ENCODE measurements around the gene TERT. TPM values are rescaled to one million over a fixed set of nuclear protein-coding genes. Genes with fewer than 3 reads are reported as not detected.
"Not testable (repeated sequence)": the region's sequence is repeated elsewhere in the genome, so short reads cannot be mapped to it uniquely, and the experiment has no call there.

TERT gene
- total RNA-seq, 2 experiments from 2014 or later: 0.55 to 0.84 TPM

DNA sequence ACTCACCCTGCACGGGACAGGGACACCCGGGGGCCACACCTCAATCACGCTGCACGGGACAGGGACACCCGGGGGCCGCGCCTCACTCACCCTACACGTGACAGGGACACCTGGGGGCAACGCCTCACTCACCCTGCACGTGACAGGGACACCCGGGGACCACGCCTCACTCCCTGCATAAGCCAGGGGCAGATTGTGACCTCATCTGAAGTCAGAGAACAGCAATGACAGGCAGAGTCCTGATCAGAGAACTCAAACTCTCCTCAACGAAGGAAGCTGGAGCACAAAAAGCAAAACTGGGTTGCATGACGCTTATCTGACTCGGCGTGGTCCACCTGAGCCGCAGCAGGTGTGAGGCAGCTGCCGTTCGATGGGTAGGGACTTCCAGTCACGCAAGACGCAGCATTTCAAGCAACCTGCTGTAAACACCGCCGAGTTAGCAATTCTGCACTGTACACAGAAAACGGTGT is 3.2 kb downstream of the TERT start:
- Histone ChIP-seq H3K27ac (ENCODE audit: low read depth in 1 of 2, low read length in 2 of 2) (no peak overlapping the region), H3K9me3 (ENCODE audit: control insufficient read depth in 1 of 2, insufficient read depth in 1 of 2, low read length in 2 of 2) (peaks cover 0 to 11% of the 10 kb centered on the region in 2 experiments), H3K4me1 (ENCODE audit: insufficient read depth, low read length) (peaks cover 22% of the 10 kb centered on the region), H3K27me3 (ENCODE audit: control insufficient read depth in 1 of 2, insufficient read depth in 2 of 2, low read length in 2 of 2) (no peaks in the 10 kb centered on the region), H3K36me3 (ENCODE audit: insufficient read depth, low read length) (no peaks in the 10 kb centered on the region), H3K4me3 (ENCODE audit: low read length) (no peak overlapping the region)
- H3K27ac Mint-ChIP-seq: no peak overlapping the region
- ATAC-seq (ENCODE audit: poor library complexity): no peak
- TF ChIP-seq, protein P1, sequence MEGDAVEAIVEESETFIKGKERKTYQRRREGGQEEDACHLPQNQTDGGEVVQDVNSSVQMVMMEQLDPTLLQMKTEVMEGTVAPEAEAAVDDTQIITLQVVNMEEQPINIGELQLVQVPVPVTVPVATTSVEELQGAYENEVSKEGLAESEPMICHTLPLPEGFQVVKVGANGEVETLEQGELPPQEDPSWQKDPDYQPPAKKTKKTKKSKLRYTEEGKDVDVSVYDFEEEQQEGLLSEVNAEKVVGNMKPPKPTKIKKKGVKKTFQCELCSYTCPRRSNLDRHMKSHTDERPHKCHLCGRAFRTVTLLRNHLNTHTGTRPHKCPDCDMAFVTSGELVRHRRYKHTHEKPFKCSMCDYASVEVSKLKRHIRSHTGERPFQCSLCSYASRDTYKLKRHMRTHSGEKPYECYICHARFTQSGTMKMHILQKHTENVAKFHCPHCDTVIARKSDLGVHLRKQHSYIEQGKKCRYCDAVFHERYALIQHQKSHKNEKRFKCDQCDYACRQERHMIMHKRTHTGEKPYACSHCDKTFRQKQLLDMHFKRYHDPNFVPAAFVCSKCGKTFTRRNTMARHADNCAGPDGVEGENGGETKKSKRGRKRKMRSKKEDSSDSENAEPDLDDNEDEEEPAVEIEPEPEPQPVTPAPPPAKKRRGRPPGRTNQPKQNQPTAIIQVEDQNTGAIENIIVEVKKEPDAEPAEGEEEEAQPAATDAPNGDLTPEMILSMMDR (IDR thresholded peaks at IDR 0.05): no peak
- H3K36me3 Mint-ChIP-seq (ENCODE audit: low read depth): no peaks in the 10 kb centered on the region
- H3K4me3 Mint-ChIP-seq: peak overlapping the region; percentile 25
- CTCF ChIA-PET: no interaction called here
- H3K9me3 Mint-ChIP-seq: no peaks in the 10 kb centered on the region
- POLR2A ChIA-PET: no interaction called here
- intact Hi-C loops (cut with DNase I, micrococcal nuclease): loop anchor here in 1 of 2 experiments (10.0 kb wide), 1 partner anchor 53 kb away; the partner anchor contains the start of gene CLPTM1L
- no peaks in the 10 kb centered on the region for H3K27me3 Mint-ChIP-seq
- no peak for DNase-seq
- peaks cover 4% of the 10 kb centered on the region for H3K4me1 Mint-ChIP-seq (ENCODE audit: low read depth)

DNA sequence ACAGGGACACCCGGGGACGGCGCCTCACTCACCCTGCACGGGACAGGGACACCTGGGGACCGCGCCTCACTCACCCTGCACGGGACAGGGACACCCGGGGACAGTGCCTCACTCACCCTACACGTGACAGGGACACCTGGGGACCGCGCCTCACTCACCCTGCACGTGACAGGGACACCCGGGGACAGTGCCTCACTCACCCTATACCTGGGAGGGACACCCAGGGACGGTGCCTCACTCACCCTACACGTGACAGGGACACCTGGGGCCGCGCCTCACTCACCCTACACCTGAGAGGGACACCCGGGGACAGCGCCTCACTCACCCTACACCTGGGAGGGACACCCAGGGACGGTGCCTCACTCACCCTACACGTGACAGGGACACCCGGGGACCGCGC is 3.9 kb downstream of the TERT start:
- H3K9me3 Mint-ChIP-seq, POLR2A ChIA-PET, CTCF ChIA-PET: not testable (repeated sequence)

DNA sequence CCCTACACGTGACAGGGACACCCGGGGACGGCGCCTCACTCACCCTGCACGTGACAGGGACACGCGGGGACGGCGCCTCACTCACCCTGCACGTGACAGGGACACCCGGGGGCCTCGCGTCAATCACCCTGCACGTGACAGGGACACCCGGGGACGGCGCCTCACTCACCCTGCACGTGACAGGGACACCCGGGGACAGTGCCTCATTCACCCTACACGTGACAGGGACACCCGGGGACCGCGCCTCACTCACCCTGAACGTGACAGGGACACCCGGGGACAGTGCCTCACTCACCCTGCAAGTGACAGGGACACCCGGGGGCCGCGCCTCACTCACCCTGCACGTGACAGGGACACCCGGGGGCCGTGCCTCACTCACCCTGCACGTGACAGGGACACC is 5.3 kb downstream of the TERT start:
- H3K27ac Mint-ChIP-seq; H3K27me3 ChIP-seq (ENCODE audit: control insufficient read depth in 1 of 2, insufficient read depth in 2 of 2, low read length in 2 of 2); H3K27ac ChIP-seq (ENCODE audit: low read depth in 1 of 2, low read length in 2 of 2); H3K4me3 ChIP-seq (ENCODE audit: low read length); H3K4me3 Mint-ChIP-seq; CTCF ChIA-PET; H3K36me3 ChIP-seq (ENCODE audit: insufficient read depth, low read length); H3K4me1 Mint-ChIP-seq (ENCODE audit: low read depth); ATAC-seq (ENCODE audit: poor library complexity); DNase-seq; intact Hi-C loops (cut with DNase I, micrococcal nuclease); H3K9me3 Mint-ChIP-seq; H3K36me3 Mint-ChIP-seq (ENCODE audit: low read depth); POLR2A ChIA-PET; H3K27me3 Mint-ChIP-seq: not testable (repeated sequence)
- H3K9me3 ChIP-seq (ENCODE audit: control insufficient read depth in 1 of 2, insufficient read depth in 1 of 2, low read length in 2 of 2): peaks cover 0 to 11% of the 10 kb centered on the region in 2 experiments
- H3K4me1 ChIP-seq (ENCODE audit: insufficient read depth, low read length): peaks cover 16% of the 10 kb centered on the region

More for the DNA sequence above, 3.9 kb downstream of the TERT start:
- intact Hi-C loops (cut with DNase I, micrococcal nuclease): loop anchor here in 1 of 2 experiments (10.0 kb wide), 1 partner anchor 54 kb away; the partner anchor contains the start of gene CLPTM1L
- not testable (repeated sequence) for H3K27ac ChIP-seq (ENCODE audit: low read depth in 1 of 2, low read length in 2 of 2); H3K27me3 ChIP-seq (ENCODE audit: control insufficient read depth in 1 of 2, insufficient read depth in 2 of 2, low read length in 2 of 2); H3K36me3 ChIP-seq (ENCODE audit: insufficient read depth, low read length); H3K4me3 Mint-ChIP-seq; ATAC-seq (ENCODE audit: poor library complexity); H3K27ac Mint-ChIP-seq; DNase-seq; H3K4me1 Mint-ChIP-seq (ENCODE audit: low read depth); H3K4me3 ChIP-seq (ENCODE audit: low read length); H3K27me3 Mint-ChIP-seq; H3K36me3 Mint-ChIP-seq (ENCODE audit: low read depth)
- Histone ChIP-seq H3K9me3 (ENCODE audit: control insufficient read depth in 1 of 2, insufficient read depth in 1 of 2, low read length in 2 of 2) (peaks cover 0 to 11% of the 10 kb centered on the region in 2 experiments), H3K4me1 (ENCODE audit: insufficient read depth, low read length) (peaks cover 22% of the 10 kb centered on the region)

DNA sequence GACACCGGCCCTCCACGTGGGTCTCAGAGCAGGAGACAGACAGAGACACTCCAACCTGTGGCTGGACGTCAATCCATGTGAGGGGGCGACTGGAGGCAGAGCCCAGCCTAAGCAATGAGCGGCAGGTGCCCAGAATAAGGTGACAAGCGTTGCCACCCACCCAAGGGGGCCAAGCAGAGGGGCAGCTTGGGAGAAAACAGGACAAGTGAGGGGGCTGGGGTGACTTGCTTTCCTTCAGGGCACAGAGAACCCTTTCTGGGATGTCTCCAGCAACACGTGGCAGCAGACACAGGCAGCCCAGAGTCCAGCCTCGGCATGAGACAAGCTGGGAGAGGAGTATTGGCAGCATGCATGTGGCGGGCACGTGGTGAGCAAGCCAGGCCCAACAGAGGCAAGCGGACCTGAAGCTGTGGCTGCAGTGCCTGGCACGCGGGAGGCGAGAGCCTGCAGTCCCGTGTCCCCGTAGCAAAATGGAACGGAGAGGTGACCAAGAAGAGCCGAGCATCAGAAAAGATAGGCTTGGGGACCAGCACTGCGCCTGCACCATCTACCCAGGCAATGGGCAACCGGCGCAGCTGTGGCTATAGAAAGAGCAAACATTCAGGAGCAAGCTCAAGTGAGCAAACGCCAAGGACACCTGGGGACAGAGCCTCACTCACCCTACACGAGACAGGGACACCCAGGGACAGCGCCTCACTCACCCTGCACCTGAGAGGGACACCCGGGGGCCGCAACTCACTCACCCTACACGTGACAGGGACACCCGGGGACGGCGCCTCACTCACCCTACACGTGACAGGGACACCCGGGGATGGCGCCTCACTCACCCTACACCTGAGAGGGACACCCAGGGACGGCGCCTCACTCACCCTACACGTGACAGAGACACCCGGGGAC is 6.2 kb downstream of the TERT start:
- Mint-ChIP-seq H3K9me3 (no peaks in the 10 kb centered on the region), H3K36me3 (ENCODE audit: low read depth) (no peaks in the 10 kb centered on the region), H3K27ac (no peak overlapping the region), H3K4me3 (no peak overlapping the region), H3K27me3 (no peaks in the 10 kb centered on the region), H3K4me1 (ENCODE audit: low read depth) (no peaks in the 10 kb centered on the region)
- ChIA-PET POLR2A (no interaction called here), CTCF (no interaction called here)
- no peaks in the 10 kb centered on the region for H3K36me3 ChIP-seq (ENCODE audit: insufficient read depth, low read length)
- TF ChIP-seq, protein P1 (IDR thresholded peaks at IDR 0.05): no peak
- intact Hi-C loops (cut with DNase I, micrococcal nuclease): no loop called here
- no peak for DNase-seq
- no peaks in the 10 kb centered on the region for H3K27me3 ChIP-seq (ENCODE audit: control insufficient read depth in 1 of 2, insufficient read depth in 2 of 2, low read length in 2 of 2)
- no peak for ATAC-seq (ENCODE audit: poor library complexity)
- H3K9me3 ChIP-seq (ENCODE audit: control insufficient read depth in 1 of 2, insufficient read depth in 1 of 2, low read length in 2 of 2): peaks cover 0 to 11% of the 10 kb centered on the region in 2 experiments
- peaks cover 7% of the 10 kb centered on the region for H3K4me1 ChIP-seq (ENCODE audit: insufficient read depth, low read length)
- no peak overlapping the region for H3K27ac ChIP-seq (ENCODE audit: low read depth in 1 of 2, low read length in 2 of 2)
- no peak overlapping the region for H3K4me3 ChIP-seq (ENCODE audit: low read length)

All from CD4-positive, alpha-beta T cell (primary cell).